CD4-positive, alpha-beta T cell treated with Interleukin-10 for 1 hour (primary cell): ENCODE data around the gene IGSF10.

Source experiments
- DNase-seq: peaks from one replicate; pipeline ENCODE4 v3.0.0-alpha.2; 2020

IGSF10 gene

DNA sequence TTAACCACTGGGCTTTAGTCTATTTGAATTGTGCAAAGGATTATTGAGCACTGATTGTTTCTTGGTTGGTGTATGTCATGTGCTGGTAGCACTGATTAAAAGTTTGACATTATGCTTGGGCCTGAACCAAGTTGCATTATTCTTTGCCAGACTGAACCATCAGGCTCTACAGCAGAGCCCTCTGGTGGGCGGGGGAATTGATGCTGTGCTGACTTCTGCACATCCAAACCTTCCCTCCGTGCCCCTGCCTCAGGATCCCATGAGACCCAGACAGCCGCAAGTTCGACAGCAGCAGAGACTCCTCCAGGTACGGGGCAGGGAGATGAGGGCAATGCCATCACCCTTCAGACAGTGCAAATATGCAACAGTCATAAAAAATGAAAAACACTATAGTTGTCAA lies 47.9 kb downstream of the IGSF10 start:
- DNase-seq, result no peak
